ENCODE results near the gene HLA-DMA. TPM values are rescaled to one million over a fixed set of nuclear protein-coding genes. Genes with fewer than 3 reads are reported as not detected.

Gene HLA-DMA
- total RNA-seq, 1 experiment from 2014 or later, result 1.9 TPM

GRCh38 chr6:32979720-32980487, 27.0 kb upstream of the HLA-DMA start:
- DNase-seq, result no peak
- Histone ChIP-seq H3K27me3 (ENCODE audit: control insufficient read depth, insufficient read depth, low read length) (no peaks in the 10 kb centered on the region), H3K4me3 (ENCODE audit: insufficient read depth, low read depth, low read length) (no peak overlapping the region), H3K36me3 (replicated peaks; ENCODE audit: control insufficient read depth, insufficient read depth, low read length) (peaks cover 52% of the 10 kb centered on the region)

GRCh38 chr6:32977953-32978324, 25.0 kb upstream of the HLA-DMA start:
- no peak for DNase-seq
- Histone ChIP-seq H3K36me3 (replicated peaks; ENCODE audit: control insufficient read depth, insufficient read depth, low read length) (peaks cover 69% of the 10 kb centered on the region), H3K27me3 (ENCODE audit: control insufficient read depth, insufficient read depth, low read length) (no peaks in the 10 kb centered on the region), H3K4me3 (ENCODE audit: insufficient read depth, low read depth, low read length) (no peak overlapping the region)

- no peak overlapping the region for H3K4me3 ChIP-seq (ENCODE audit: insufficient read depth, low read depth, low read length)
- no peak for DNase-seq
- H3K27me3 ChIP-seq (ENCODE audit: control insufficient read depth, insufficient read depth, low read length), result no peaks in the 10 kb centered on the region
- peaks cover 72% of the 10 kb centered on the region for H3K36me3 ChIP-seq (replicated peaks; ENCODE audit: control insufficient read depth, insufficient read depth, low read length)
Observed at GRCh38 chr6:32977272-32977952, 24.5 kb upstream of the HLA-DMA start.

GRCh38 chr6:32976334-32977069, 23.6 kb upstream of the HLA-DMA start:
- DNase-seq, result no peak
- Histone ChIP-seq H3K36me3 (replicated peaks; ENCODE audit: control insufficient read depth, insufficient read depth, low read length) (peaks cover 73% of the 10 kb centered on the region), H3K27me3 (ENCODE audit: control insufficient read depth, insufficient read depth, low read length) (no peaks in the 10 kb centered on the region), H3K4me3 (ENCODE audit: insufficient read depth, low read depth, low read length) (no peak overlapping the region; the same call in 1 of the 2 replicates)

GRCh38 chr6:32975886-32976285, 23.0 kb upstream of the HLA-DMA start:
- no peak for DNase-seq
- no peaks in the 10 kb centered on the region for H3K27me3 ChIP-seq (ENCODE audit: control insufficient read depth, insufficient read depth, low read length)
- H3K36me3 ChIP-seq (replicated peaks; ENCODE audit: control insufficient read depth, insufficient read depth, low read length), result peaks cover 75% of the 10 kb centered on the region
- no peak overlapping the region; the same call in 1 of the 2 replicates for H3K4me3 ChIP-seq (ENCODE audit: insufficient read depth, low read depth, low read length)

GRCh38 chr6:32974541-32975308, 21.8 kb upstream of the HLA-DMA start:
- Histone ChIP-seq H3K4me3 (ENCODE audit: insufficient read depth, low read depth, low read length) (peak overlapping the region; percentile 97), H3K27me3 (ENCODE audit: control insufficient read depth, insufficient read depth, low read length) (no peaks in the 10 kb centered on the region), H3K36me3 (replicated peaks; ENCODE audit: control insufficient read depth, insufficient read depth, low read length) (peaks cover 64% of the 10 kb centered on the region)
- DNase-seq, result no peak

GRCh38 chr6:32974016-32974333, 21.1 kb upstream of the HLA-DMA start:
- no peaks in the 10 kb centered on the region for H3K27me3 ChIP-seq (ENCODE audit: control insufficient read depth, insufficient read depth, low read length)
- H3K36me3 ChIP-seq (replicated peaks; ENCODE audit: control insufficient read depth, insufficient read depth, low read length), result peaks cover 60% of the 10 kb centered on the region
- no peak for DNase-seq

GRCh38 chr6:32973144-32974015, 20.5 kb upstream of the HLA-DMA start:
- H3K4me3 ChIP-seq (ENCODE audit: insufficient read depth, low read depth, low read length), result peak overlapping the region; percentile 97
- no peak for DNase-seq
- H3K27me3 ChIP-seq (ENCODE audit: control insufficient read depth, insufficient read depth, low read length), result no peaks in the 10 kb centered on the region
- peaks cover 55% of the 10 kb centered on the region for H3K36me3 ChIP-seq (replicated peaks; ENCODE audit: control insufficient read depth, insufficient read depth, low read length)

More at GRCh38 chr6:32974016-32974333, 21.1 kb upstream of the HLA-DMA start:
- peak overlapping the region; percentile 97 for H3K4me3 ChIP-seq (ENCODE audit: insufficient read depth, low read depth, low read length)

- Histone ChIP-seq H3K4me3 (ENCODE audit: insufficient read depth, low read depth, low read length) (peak overlapping the region; percentile 97), H3K27me3 (ENCODE audit: control insufficient read depth, insufficient read depth, low read length) (no peaks in the 10 kb centered on the region), H3K36me3 (replicated peaks; ENCODE audit: control insufficient read depth, insufficient read depth, low read length) (peaks cover 48% of the 10 kb centered on the region)
- peak; percentile 86 for DNase-seq
Observed at GRCh38 chr6:32972353-32973143, 19.7 kb upstream of the HLA-DMA start.

- H3K4me3 ChIP-seq (ENCODE audit: insufficient read depth, low read depth, low read length), result peak overlapping the region; percentile 97
Observed at GRCh38 chr6:32971581-32972352, 18.9 kb upstream of the HLA-DMA start.

GRCh38 chr6:32971242-32971580, 18.3 kb upstream of the HLA-DMA start:
- peak overlapping the region; percentile 97 for H3K4me3 ChIP-seq (ENCODE audit: insufficient read depth, low read depth, low read length)

More at GRCh38 chr6:32971581-32972352, 18.9 kb upstream of the HLA-DMA start:
- DNase-seq, result peak; percentile 95
- no peaks in the 10 kb centered on the region for H3K27me3 ChIP-seq (ENCODE audit: control insufficient read depth, insufficient read depth, low read length)
- H3K36me3 ChIP-seq (replicated peaks; ENCODE audit: control insufficient read depth, insufficient read depth, low read length), result peaks cover 40% of the 10 kb centered on the region

GRCh38 chr6:32970413-32971241, 17.7 kb upstream of the HLA-DMA start:
- H3K36me3 ChIP-seq (replicated peaks; ENCODE audit: control insufficient read depth, insufficient read depth, low read length), result peaks cover 29% of the 10 kb centered on the region
- H3K27me3 ChIP-seq (ENCODE audit: control insufficient read depth, insufficient read depth, low read length), result no peaks in the 10 kb centered on the region
- peak; percentile 88 for DNase-seq
- peak overlapping the region; percentile 97 for H3K4me3 ChIP-seq (ENCODE audit: insufficient read depth, low read depth, low read length)

More at GRCh38 chr6:32971242-32971580, 18.3 kb upstream of the HLA-DMA start:
- DNase-seq, result no peak
- no peaks in the 10 kb centered on the region for H3K27me3 ChIP-seq (ENCODE audit: control insufficient read depth, insufficient read depth, low read length)
- peaks cover 35% of the 10 kb centered on the region for H3K36me3 ChIP-seq (replicated peaks; ENCODE audit: control insufficient read depth, insufficient read depth, low read length)

Measured in H7 (cell line).